PFSK-1 (cell line): ENCODE results near the gene IQSEC3.

Experiments used
- SIN3A ChIP-seq: IDR thresholded peaks from 2 replicates; pipeline ENCODE4 v1.6.1; 2012; ENCODE audit warnings: mild to moderate bottlenecking, low read length, moderate library complexity, borderline replicate concordance; ENCODE audit not compliant: insufficient read depth
- TAF1 ChIP-seq: IDR thresholded peaks from 2 replicates; pipeline ENCODE4 v1.6.1; 2012; ENCODE audit warnings: low read length, control low read depth, borderline replicate concordance; ENCODE audit not compliant: insufficient read depth
- TF ChIP-seq, protein P1 (sequence below), 2 experiments: IDR thresholded peaks; 2 replicates each; pipeline versions ENCODE4 v1.6.1 to v1.8.0; 2011 to 2012; ENCODE audit warnings: low read depth in 2 of 2, low read length in 2 of 2, control low read depth in 1 of 2, inconsistent platforms in 1 of 2, mild to moderate bottlenecking in 1 of 2, moderate library complexity in 1 of 2; ENCODE audit not compliant: insufficient read depth in 1 of 2

DNA sequence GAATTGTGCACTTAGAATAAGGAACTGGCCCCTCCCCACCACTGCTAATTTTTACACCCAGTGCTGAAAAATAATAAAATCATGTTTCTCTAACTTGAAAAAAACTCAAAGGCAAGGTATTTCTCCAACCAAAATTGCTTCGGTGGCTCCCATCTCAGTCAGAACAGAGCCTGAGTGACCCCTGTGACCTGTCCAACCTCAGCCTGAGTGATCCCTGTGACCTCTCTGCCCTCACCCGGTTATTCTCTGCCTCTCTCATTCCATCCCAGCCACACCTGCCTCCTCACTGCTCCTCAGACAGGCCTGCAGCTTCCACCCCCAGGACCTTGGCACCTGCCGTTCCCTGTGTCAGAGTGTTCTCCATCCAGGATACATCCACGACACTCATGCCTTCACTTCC, 142.2 kb downstream of the IQSEC3 start:
- TF ChIP-seq SIN3A: no peak
- TF ChIP-seq TAF1: no peak
- TF ChIP-seq, protein P1, sequence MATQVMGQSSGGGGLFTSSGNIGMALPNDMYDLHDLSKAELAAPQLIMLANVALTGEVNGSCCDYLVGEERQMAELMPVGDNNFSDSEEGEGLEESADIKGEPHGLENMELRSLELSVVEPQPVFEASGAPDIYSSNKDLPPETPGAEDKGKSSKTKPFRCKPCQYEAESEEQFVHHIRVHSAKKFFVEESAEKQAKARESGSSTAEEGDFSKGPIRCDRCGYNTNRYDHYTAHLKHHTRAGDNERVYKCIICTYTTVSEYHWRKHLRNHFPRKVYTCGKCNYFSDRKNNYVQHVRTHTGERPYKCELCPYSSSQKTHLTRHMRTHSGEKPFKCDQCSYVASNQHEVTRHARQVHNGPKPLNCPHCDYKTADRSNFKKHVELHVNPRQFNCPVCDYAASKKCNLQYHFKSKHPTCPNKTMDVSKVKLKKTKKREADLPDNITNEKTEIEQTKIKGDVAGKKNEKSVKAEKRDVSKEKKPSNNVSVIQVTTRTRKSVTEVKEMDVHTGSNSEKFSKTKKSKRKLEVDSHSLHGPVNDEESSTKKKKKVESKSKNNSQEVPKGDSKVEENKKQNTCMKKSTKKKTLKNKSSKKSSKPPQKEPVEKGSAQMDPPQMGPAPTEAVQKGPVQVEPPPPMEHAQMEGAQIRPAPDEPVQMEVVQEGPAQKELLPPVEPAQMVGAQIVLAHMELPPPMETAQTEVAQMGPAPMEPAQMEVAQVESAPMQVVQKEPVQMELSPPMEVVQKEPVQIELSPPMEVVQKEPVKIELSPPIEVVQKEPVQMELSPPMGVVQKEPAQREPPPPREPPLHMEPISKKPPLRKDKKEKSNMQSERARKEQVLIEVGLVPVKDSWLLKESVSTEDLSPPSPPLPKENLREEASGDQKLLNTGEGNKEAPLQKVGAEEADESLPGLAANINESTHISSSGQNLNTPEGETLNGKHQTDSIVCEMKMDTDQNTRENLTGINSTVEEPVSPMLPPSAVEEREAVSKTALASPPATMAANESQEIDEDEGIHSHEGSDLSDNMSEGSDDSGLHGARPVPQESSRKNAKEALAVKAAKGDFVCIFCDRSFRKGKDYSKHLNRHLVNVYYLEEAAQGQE (IDR thresholded peaks at IDR 0.05; ENCODE audit: insufficient read depth in 1 of 2, low read depth in 2 of 2, low read length in 2 of 2): no peak
